RCC 7860 (cell line): ENCODE measurements around the gene ICAM1.
"Not testable (repeated sequence)": the region's sequence is repeated elsewhere in the genome, so short reads cannot be mapped to it uniquely, and the experiment has no call there.

Experiments used
- DNase-seq: peaks from one replicate; pipeline ENCODE4 v3.0.0-alpha.2; 2015; ENCODE audit warnings: low spot score
- FAIRE-seq: peaks from 2 replicates; lab custom pipeline; 2012; peaks lifted over from hg19 to GRCh38; lab: Jason Lieb, UNC

ICAM1 gene

GRCh38 chr19:10241826-10242449 lies 29.0 kb upstream of the ICAM1 start:
- DNase-seq, FAIRE-seq: not testable (repeated sequence)

GRCh38 chr19:10243606-10244005 lies 27.3 kb upstream of the ICAM1 start:
- DNase-seq = no peak
- FAIRE-seq = no peak

- FAIRE-seq (no peak), DNase-seq (no peak)
These were observed 25.6 kb upstream of the ICAM1 start for GRCh38 chr19:10245189-10245939.

GRCh38 chr19:10246511-10246910 lies 24.4 kb upstream of the ICAM1 start:
- no peak for FAIRE-seq
- DNase-seq = no peak

GRCh38 chr19:10251792-10252694 lies 18.9 kb upstream of the ICAM1 start, which contains the start of gene MRPL4:
Gene MRPL4 (plus strand): TSS chr19:10252214. CDS start chr19:10252254, 40 bp downstream.
- DNase-seq = peak; percentile 98
- peak; percentile 94 for FAIRE-seq

- FAIRE-seq = no peak
- no peak for DNase-seq
These were observed 18.2 kb upstream of the ICAM1 start for GRCh38 chr19:10252707-10253106.

GRCh38 chr19:10254244-10254643 lies 16.7 kb upstream of the ICAM1 start:
- DNase-seq (no peak), FAIRE-seq (no peak)

- DNase-seq (no peak), FAIRE-seq (no peak)
These were observed 15.6 kb upstream of the ICAM1 start for GRCh38 chr19:10255358-10255757.

- FAIRE-seq (no peak), DNase-seq (no peak)
These were observed 14.4 kb upstream of the ICAM1 start for GRCh38 chr19:10256551-10256950.

- no peak for FAIRE-seq
These were observed 13.8 kb upstream of the ICAM1 start for GRCh38 chr19:10256970-10257615.

GRCh38 chr19:10258080-10258710 lies 12.7 kb upstream of the ICAM1 start:
- no peak for FAIRE-seq

More at GRCh38 chr19:10256970-10257615, 13.8 kb upstream of the ICAM1 start:
- DNase-seq = no peak

GRCh38 chr19:10259162-10259905 lies 11.6 kb upstream of the ICAM1 start:
- no peak for FAIRE-seq
- peak; percentile 67 for DNase-seq

More at GRCh38 chr19:10258080-10258710, 12.7 kb upstream of the ICAM1 start:
- no peak for DNase-seq

- FAIRE-seq (no peak), DNase-seq (peak; percentile 9)
These were observed 10.8 kb upstream of the ICAM1 start for GRCh38 chr19:10260141-10260584.

- peak; percentile 21 for DNase-seq
- FAIRE-seq = no peak
These were observed 8.1 kb upstream of the ICAM1 start for GRCh38 chr19:10262771-10263170.

- no peak for DNase-seq
These were observed 4.2 kb upstream of the ICAM1 start for GRCh38 chr19:10266706-10267105.

GRCh38 chr19:10268071-10268470 lies 2.8 kb upstream of the ICAM1 start:
- FAIRE-seq (no peak), DNase-seq (no peak)

More at GRCh38 chr19:10266706-10267105, 4.2 kb upstream of the ICAM1 start:
- no peak for FAIRE-seq

GRCh38 chr19:10269333-10270179 lies 1.4 kb upstream of the ICAM1 start:
- FAIRE-seq (no peak), DNase-seq (peak; percentile 58)

GRCh38 chr19:10270180-10270615 lies 722 bp upstream of the ICAM1 start:
- DNase-seq (peak; percentile 80), FAIRE-seq (no peak)
